GM21723 (cell line): Measurements from ENCODE around the gene BMP5.
"Not testable (repeated sequence)": the region's sequence is repeated elsewhere in the genome, so short reads cannot be mapped to it uniquely, and the experiment has no call there.

Experiments used
- ATAC-seq: cut with Tn5 transposase; IDR thresholded peaks from one replicate; pipeline ENCODE4 v1.9.1; 2021; ENCODE audit warnings: mild to moderate bottlenecking, moderate library complexity; ENCODE audit not compliant: unreplicated experiment

BMP5 gene

DNA sequence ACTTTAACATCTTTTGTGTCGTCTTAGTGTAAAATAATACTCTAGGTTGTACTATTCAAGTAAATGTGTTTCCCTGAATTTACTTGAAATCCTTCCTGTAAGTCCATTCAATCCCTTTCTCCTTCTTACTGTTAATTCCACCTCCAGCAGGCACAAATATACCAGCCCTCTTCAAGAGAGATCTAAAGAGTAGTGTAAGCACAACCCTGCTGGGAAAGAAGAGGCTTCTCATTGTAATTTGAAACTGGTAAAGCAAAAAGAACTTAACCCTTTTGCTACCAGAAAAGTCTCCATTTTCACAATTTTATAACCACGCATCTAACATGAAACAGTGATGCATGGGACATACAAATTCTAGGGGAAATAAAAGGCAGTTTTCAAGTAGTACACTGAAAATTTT is at the start of gene BMP5:
BMP5 (minus strand) TSS at position 191 of the 400 bp plus-strand sequence. CDS start 725 bp downstream, outside the sequence.
- ATAC-seq: no peak

DNA sequence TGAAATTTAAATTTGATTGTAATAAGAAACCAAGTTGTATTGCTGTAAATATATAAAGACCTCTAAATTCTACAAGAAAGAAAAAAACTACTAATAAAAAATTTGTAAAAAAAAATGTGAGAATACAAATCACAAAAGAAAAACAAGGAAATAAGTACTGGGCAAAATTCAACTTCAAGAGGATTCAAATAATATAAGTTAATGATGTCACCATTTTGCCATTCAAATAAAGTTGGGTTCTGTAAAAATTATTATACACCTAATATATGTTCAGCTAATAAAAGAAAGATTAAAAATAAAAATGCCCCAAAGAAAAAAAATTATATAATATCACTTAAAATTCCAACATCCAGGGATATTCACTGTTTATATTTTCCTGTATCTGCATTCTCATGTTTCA is 47.0 kb upstream of the BMP5 start:
- ATAC-seq: no peak

DNA sequence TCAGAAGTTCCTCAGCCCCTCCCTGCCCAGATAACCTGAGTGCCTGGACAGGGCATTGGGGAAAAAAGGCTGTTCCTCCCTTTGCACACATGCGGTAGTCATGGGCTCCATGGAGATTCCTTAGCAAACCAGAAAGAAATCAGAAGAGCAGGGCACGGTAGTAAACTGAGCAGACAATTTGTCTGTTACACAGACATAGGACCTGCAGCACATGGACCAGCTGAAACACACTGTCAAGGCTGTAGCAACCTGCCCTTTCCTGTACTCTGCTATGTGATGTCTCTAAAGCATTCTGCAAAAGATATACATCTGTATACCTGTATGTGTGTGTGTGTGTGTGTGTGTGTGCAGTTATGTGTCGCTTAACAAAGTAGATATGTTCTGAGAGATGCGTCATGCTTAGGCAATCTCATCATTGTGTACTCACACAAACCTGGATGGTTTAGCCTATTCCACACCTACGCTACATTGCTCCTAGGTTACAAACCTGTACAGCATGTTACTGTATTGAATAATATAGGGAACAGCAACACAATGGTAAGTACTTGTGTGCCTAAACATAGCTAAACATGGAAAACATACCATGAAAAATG is 44.4 kb upstream of the BMP5 start:
- ATAC-seq: no peak

DNA sequence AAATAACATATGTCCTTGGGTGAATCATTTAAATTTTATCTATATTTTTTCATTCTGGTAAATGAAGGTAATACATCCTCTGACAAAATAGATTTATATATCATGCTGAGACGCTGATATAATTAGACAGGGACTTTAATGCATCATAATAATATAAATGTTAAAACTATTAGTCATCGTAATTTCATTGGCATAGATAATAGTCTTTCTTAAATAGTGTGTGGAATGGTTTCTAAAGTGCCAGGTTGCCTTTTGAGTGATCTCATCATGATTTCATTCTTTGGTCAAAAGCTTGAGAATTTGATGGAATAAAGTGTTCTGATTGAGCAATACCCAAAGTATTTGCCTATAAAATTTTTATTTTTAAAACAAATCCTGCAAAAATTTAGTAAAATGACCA is 43.2 kb upstream of the BMP5 start:
- no peak for ATAC-seq

DNA sequence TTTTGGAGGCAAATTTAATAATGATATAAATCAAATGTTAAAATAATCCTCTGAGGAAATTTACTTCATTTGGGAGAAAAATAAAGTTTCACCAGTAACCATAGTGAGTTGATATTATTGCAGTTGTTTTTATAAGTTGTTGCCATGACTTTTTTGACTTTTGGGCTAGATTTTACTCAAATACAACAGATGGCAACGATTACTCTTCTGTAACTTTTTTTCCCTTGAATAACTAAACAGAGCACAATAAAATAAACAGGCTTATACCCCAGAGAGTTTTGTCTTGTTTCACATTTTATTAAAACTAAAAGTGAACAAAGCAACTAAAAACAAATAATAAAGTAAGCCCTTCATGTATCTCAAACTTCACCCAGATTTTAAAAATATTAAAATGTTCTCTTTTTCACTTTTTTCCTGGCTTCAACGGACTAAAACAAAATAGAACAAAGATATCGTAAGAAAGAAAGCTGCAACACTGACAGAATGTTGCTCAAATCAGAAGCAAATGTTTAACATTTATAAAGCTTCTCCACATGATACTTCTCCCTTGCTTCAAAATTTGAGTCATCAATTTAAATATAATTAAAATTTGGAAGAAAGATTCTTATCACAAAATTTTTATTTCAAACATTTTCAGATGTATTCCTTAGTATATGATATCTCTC is 42.5 kb upstream of the BMP5 start:
- no peak for ATAC-seq

DNA sequence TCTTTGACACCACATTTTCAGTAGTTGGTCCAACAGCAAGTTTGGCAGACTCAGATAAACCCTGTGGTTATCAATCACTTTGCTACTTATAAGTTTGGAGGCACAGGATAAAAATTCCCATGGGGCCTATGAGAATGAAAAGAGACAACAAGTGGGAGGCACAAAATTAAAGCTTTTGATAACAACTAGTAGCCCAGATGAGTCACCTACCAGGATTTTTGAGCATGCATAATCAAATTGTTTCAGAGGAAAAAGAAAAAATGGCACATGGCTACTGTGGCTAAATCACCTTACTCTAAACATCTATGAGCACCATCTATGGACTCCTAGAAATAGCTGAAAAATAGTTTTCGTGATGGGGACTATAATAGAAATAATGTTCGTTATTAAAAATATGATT is 40.8 kb upstream of the BMP5 start:
- no peak for ATAC-seq

DNA sequence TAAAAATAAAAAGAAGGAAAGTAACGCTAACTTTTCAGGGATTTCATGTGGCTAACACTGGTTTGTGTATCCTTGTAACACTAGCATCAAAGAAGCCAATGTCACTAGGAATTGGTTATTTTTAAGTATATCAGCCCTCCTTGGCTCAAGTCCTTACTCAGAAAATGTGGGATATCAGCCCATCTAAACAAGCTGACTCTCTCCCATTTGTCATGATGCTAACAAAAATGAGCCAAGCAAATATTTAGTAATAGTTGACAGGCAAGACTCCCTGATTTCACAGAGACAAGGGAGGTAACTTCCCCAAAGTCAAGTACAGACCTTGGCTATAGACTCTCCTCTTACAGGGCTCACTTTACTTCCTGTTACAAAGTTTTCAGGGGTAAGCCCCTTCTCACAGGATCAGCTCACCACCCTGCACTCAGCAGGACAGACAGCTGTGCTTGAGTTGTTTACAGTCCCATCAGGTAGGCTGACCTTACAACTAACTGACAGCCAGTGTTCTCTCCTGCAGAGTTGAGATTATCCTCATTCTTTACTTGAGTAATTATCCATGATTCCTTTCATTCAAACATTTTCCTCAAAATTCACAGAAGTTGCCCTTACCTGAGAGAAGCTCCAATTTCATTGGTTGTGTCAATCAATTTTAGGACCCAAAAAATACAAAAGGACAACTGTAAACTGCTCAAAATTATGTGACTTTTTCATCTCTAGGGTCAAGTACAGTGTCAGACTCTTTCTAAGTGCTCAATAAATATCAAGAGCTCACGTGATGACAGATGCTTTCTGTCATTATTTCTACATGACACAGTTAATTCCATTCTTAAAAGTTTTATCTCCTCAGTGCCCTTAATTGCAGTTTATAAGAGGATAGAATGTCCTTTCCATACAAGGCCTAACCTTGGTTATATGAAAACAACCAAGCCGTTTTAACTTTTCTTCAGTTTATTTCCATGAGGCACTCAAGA is 38.1 kb upstream of the BMP5 start:
- ATAC-seq: no peak

DNA sequence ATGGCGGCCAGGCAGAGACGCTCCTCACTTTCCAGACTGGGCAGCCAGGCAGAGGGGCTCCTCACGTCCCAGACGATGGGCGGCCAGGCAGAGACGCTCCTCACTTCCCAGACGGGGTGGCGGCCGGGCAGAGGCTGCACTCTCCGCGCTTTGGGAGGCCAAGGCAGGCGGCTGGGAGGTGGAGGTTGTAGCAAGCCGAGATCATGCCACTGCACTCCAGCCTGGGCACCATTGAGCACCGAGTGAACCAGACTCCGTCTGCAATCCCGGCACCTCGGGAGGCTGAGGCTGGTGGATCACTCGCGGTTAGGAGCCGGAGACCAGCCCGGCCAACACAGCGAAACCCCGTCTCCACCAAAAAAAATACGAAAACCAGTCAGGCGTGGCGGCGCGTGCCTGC is 35.1 kb upstream of the BMP5 start:
- ATAC-seq: not testable (repeated sequence)

DNA sequence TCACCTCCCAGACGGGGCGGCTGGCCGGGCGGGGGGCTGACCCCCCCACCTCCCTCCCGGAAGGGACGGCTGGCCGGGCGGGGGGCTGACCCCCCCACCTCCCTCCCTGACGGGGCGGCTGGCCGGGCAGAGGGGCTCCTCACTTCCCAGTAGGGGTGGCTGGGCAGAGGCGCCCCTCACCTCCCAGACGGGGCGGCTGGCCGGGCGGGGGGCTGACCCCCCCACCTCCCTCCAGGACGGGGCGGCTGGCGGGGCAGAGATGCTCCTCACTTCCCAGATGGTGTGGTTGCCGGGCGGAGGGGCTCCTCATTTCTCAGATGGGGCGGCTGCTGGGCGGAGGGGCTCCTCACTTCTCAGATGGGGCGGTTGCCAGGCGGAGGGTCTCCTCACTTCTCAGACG is 34.5 kb upstream of the BMP5 start:
- ATAC-seq: not testable (repeated sequence)

DNA sequence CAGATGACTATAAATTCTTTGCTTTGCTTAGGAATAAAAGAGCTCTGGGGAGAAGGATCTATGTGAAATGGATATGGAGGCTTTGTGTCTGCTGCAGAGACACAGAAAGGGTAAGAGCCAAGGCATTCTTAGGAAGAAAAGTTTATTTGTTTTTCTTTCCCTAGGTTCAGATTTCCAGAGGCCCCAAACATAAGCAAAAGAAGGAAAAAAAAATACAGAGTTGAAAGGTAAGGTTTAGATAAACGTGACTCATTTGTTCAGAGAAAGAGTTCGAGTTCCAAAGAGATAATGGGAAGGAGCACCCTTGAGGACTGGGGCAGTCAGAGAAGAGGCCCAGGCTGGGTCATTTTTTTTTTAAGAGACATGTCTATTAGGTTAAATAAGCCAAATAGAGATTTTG is 27.4 kb upstream of the BMP5 start:
- no peak for ATAC-seq

DNA sequence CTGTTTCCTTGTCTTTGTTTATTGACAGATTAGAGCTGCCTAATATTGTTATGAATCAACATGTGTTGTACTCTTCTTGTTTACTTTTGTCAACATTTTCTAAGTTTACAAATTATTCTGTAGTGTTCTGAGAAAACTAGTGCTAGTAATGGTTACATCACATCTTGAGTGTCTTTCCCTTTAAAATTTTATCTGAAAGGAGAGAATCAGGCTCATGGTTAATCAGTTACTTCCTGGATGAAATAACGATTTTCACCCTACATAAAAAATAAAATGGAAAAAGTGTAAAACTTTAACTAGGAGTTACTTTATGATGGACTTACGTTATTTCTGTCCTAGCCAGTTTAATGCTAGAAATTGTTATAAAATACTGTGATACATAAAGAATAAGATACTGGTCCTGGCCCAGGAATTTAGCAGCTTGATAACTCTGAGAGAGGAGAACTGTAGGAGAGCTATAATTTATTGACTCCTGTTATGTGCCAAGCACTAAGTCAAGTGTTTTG is 26.4 kb upstream of the BMP5 start:
- ATAC-seq: no peak

DNA sequence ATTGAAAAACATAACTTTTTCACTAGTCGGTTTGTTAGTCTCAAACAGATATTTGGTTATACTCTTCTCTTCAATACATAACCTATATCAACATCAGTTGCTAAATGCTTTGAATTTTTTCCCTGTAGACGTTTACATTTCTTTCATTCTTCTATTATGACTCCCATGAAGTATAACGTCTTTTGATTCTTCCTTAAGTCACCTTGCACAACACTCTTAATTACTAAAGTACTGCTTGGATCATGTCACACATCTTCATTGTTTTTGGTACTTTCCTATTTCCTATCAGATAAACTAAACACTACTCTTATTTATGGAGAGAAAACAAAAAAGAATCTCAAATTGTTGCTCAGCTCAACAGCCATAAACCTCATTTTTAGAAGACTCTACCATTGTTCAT is 23.0 kb upstream of the BMP5 start:
- ATAC-seq: no peak

DNA sequence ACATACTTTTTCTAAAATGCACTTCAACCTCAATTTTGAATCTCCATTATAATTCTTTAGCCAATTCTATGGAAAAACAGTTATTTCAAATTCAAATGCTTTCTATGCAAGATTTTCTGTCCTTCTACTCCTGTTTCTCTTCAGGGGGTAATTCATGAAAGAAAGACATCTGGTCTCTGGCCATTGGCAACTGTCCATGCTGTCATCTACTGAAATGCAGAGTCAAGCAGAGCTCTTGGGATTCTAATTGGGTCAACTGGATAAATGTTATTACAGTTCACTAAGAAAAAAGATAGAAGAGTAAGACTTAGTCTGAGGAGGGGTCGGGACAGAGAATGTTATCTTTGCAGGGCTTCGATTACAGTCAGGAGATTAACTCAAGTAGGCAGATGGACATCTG is 22.0 kb upstream of the BMP5 start:
- no peak for ATAC-seq

DNA sequence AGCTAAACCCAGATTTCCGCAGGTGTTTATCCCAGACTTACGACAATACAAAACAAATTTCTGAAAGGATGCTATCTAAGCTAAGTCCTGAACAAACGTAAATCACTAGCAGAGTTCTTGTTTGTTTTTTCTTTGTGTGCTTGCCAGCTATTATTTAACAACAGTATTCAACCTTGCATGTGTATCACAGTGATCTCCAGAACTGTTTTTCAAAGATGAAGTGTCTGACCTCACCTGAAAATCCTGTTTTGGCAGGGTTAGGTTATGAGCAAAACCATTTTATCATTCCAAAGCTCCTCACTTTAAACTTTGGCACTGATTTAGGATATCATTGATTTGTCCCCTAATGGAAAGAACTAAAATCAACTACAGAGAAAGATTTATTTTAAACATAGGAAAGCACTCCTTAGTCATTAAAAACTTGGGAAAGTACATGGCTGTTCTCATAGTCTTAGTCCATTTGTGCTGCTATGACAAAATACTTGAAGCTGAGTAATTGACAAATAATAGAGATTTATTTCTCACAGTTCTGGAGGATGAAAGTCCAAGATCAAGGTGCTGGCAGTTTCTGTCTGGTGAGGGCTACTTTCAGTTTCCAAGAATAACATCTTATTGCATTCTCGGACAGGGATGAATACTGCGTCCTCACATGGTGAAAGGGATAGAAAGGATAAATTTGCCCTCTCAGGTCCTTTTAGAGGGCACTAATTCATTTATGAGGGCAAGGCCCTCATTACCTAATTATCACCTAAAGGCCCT is 20.8 kb upstream of the BMP5 start:
- ATAC-seq: no peak

DNA sequence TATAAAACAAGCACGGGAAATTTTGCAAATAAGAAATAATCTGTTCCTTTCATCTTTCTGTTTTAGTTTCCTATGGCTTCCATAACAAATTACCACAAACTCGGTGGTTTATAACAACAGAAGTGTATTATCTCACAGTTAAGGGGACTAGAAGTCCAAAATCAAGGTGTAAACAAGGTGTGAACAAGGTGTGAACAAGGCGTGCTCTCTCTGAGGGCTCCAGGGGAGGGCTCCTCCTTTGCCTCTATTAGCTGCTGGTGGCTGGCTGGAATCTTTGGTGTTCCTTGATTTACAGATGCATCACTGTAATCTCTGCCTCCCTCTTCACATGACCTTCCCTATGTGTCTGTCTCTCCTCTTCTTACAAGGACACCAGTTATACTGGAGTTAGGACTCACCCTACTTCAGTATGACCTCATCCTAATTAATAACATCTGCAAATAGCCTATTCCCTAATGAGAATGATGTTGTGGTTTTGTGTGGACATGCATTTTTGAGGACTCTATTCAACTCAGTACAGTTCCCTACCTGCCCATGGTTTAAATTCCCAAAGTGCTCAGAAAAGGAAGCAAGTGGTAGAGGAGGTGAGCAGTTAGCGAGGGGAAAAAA is 17.5 kb upstream of the BMP5 start:
- no peak for ATAC-seq

DNA sequence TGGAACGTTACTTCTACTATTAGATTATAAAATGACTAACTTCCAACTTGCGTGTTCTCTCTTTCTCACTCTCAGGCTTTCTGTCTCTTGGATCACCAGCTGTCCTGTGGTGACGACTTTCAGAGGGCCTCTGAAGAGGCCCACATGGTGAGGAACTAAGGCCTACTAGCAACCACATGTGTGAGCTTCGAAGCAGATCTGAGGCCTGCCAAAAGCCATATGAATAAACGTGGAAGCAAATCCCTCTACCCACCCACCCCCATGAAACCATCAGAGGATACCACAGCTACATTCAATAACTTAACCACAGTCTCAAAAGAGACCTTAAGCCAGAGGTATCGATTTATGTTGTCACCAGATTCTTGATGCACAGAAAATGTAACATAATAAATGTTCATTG is 13.5 kb upstream of the BMP5 start:
- ATAC-seq: no peak

DNA sequence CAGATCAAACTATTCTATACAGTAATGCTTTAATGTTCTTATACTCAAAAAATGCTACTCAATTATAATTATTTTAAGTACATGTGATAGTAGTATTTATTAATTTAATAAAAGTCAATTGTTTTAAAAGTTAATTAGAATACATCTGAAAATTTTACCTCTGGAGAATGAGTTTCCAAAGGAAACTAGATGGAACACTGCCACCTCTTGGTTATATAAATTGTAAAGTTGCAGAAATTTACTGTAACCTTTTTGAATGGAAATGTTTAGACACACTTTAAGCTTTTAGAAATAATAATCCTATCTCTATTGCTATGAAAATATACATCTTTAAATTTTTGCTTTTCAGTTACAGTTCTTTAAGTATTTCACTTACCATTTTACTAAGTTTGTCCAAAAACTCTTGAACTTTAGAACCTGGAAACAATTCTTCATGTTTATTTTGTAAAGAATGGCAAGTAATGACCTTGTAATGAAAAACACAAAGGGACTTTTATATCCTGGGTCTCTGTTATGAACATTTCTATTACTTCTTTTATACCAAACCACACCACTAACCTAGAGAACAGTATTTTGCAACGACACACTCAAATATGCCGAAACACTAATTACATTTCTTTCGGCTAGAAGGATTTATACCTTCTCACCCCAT is 10.9 kb upstream of the BMP5 start:
- no peak for ATAC-seq

DNA sequence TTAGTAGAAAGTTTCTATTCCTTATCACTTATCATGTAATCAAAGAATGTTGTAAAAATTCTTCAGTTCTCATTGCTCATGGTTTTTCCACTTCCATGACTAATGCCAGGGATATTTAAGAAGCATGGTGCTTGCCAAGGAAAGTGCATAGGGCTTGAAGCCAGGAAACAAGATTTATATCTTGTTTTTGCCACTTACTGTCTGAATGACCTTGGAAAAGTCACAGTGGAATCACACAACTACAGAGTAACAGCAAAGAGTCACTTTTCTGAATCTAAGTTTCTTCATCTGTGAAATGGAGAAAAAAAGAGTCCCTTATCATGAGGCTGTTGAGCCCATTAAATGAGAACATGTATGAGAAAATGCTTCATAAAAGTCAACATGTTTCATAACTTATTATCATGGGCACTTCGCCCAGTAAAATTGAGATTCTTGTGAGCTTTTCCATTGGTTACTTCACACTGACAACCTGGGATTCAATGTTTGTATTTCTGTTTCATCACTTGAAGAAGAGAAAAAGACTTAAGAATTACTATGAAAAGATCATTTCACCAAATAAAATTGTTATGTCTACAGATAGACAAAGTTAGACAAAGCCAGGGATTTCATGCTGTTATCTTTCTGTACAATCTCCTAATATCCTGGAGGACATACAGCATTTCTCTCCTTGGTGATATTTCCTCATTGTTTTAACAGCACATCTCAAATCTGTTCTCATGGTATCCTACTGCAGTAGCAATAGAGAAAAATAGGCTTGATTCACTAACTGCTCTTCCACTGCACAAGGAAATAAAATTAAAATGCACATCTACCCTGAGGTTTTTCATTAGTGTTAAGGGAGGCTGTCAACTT is 7.6 kb upstream of the BMP5 start:
- no peak for ATAC-seq

DNA sequence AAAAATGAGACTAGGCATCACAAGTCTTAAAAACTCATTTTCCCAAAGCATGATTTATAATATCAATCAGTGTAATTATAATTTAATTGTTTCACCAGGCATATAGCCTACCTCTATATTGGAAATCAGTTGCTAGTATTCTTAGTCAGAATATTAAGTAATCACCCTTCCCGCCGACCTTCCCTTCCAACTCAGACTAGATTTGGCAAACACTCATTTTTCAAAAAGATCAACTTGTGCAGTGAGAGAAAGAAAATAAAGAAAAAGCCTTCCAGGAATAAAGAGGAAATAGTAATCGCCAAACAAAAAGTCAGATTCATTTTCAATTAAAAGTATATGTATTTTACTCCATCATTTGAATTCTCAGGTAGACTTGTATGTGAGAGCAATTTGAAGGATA is 1.9 kb upstream of the BMP5 start:
- ATAC-seq: no peak
